Activated CD8-positive, alpha-beta memory T cell treated with anti-CD3 and anti-CD28 coated beads, Interleukin-2, amount 50 U/mL, for 24 hours (primary cell): ENCODE measurements around the gene BAZ2B.

Experiments used
- DNase-seq: peaks from one replicate; pipeline ENCODE4 v3.0.0-alpha.2; 2020; ENCODE audit errors: extremely low read depth

The BAZ2B gene

DNA sequence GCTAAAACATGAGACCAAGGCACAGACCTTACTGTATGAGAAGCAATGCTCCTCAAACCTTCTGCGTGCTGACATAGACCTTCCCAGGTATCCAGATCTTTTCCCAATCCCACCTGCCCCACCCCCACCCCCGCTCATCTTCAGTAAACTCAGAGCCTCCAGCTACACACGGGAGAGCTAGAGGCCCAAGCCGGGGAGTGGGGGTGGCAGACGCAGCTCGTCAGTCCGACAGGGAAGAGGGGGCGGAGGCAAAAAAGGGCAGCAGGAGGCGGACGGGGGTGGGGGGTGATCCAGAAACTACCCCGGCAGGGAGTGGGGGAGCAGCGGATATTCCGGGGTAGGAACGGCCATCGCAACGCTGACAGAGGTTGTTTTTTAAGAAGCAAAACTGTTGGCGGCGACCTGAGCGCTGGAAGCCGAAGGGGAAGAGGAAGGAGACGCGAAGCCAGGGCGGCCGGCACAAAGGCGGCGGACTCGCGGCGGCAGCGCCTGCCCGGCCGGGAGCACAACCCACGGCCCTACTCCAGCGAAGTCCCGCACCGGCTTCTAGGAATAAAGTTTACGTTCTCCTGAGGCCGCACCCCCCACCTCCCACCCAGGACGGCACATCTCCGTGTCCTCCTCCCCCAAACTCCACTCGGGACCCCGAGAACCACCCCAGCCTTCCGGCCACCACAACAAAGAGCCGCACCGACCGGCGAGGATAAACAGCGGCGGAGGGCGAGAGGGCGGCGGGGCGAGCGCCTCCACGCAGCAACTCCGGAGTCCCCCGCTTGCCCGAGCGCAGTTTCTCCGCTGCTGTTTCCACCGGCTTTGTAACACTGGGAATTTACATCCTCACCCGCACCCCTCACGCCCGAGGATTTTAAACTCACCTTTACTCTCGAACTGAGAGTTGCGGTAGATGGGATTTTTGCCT is 722 bp downstream of the BAZ2B start:
- no peak for DNase-seq

DNA sequence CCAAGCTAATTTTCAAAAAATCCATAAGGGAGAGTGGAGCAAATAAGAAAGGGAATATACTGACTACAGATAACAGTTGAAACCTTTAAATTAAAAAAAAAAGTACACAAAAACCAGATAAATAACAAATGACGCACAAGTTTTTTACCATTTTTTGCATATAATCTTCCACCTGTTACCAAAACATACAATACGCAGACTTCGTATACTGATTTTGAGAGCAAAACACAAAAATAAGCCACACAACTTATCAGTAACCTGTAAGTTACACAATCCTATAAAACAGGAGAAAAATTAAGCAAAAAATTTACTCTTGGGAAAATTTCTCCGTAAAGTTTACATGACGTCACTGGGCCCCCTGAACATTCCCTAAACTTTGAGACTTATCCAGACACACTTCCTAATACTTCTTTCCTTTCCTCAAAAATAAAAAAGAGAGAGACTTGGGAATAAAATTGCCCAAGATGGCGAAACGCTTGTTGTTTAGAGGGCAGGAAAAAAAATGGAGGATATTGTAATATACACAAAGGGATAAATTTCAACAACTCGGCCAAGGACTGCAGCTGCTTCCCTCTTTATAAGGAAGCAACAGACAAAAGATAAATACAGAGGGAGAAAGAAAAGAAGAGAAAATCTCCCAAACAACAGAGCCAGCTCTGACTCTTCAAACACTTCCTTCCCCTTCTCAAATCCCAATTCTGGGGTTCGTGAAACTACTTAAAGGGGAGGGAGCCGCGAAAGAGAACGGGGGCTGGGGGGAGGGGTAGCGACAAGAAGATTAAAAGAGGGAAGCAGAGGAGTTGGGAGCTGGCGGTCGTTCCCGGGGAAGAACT is 1.6 kb downstream of the BAZ2B start:
- no peak for DNase-seq

GRCh38 chr2:159613651-159614285 is 2.6 kb downstream of the BAZ2B start:
- no peak for DNase-seq

- no peak for DNase-seq
These were observed 3.3 kb downstream of the BAZ2B start for GRCh38 chr2:159613091-159613490.

GRCh38 chr2:159612255-159612901 is 4.0 kb downstream of the BAZ2B start:
- no peak for DNase-seq

DNA sequence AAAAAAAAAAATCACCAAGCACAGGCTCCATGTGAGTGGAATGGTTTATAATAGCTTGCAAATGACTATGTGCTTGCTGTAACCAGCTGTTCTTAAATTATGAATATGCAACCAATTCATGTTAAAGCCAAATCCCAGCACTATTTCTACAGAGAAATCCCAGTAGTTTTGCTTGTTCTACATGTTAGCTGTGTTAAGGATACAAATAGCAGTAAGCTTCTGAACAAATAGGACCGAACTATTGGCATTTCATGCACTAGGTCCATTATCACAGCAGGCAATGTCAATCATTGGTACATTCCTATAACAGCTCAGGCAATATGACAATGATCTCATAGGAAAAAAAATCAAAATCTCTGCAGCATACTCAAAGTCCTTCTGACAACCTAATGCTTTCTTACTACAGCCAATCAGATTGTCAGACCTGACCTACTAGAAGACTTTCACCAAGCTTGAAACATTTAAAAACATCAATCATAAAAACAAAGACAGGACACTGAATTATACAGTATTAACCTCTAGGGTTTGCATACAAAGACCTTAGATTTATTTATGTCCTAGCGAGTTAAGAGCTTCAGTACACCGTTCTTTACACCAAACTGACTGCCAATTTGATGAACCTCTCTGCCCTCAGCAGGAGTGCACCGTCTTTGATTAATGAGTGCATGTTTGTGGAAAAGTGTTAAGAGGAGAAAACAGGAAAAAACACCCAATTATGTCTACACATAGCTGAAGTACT is 6.4 kb downstream of the BAZ2B start:
- DNase-seq = no peak

DNA sequence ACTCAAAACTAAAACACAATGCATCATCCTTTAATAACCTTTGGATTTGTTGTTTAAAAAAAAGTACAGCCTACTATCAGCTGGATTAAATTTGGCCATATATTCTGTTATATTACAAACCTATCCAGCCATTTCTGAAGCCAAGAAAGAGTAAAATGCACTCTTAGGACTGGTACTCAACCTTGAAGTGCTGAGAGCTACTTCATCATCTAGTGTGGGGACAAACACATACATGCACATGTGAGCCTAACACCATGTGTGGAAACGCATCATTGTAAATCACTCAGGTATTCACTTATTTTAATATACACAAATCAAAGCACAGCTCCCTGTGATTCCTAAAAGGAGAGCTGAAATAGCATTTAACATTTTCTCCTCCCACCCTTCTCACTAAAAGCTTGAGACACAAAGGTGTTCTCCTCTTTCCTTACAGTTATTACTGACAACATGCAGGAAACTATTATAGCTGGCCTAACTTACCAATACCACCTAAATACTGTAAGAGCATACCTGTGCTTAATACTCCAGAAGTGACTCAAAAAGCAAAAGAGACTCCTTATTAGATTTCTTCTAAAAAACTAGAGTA is 7.5 kb downstream of the BAZ2B start:
- no peak for DNase-seq

GRCh38 chr2:159608108-159608507 is 8.2 kb downstream of the BAZ2B start:
- no peak for DNase-seq

GRCh38 chr2:159606287-159606686 is 10.1 kb downstream of the BAZ2B start:
- DNase-seq = no peak

- DNase-seq = no peak
These were observed 10.7 kb downstream of the BAZ2B start for GRCh38 chr2:159605441-159606178.

- no peak for DNase-seq
These were observed 12.2 kb downstream of the BAZ2B start for GRCh38 chr2:159604159-159604558.

- no peak for DNase-seq
These were observed 15.6 kb downstream of the BAZ2B start for GRCh38 chr2:159600752-159601151.

DNA sequence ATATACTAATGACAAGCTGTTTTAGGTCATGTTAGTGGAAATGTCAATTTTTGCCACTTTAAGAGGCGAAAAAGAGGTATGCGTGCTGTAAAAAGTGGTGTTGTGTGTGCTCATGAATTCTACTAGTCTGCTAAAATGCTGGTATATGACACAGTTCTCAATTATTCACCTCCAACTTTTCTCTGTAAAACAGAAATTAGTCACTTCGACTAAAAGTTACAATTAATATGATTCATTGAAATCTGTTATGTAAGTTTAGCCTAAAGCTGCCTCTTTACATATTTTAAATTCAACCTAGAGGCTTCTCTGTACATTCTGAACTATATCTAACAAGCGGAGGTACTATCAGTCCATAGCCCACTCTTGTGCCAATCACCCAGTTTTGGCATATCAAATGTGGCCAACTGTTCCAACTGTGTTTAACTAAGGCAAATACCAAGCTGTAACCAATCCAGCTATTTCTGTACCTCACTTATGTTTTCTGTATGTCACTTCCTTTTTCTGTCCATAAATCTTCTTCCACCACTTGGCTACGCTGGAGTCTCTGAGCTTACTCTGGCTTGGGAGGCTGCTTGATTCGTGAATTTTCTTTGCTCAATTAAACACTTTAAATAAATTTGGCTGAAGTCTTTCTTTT is 20.8 kb downstream of the BAZ2B start:
- DNase-seq = no peak

DNA sequence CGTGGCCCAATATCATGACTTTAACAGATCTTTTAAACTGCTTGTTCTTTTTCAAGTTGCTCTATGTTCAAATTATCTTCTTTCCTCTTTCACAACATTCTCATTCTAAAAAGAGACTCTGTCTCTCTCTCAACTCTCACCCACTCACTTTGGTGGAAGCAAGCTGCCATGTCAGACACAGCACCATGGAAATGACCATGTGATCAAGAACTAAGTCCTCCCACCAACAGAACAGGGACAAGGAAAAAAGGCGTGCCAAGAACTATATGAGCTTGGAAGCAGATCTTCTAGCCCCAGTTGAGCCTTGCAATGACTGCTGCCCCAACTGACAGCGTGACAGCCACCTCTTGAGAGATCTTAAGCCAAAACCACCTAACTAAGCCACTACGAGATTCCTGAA is 23.9 kb downstream of the BAZ2B start:
- DNase-seq = no peak

GRCh38 chr2:159591221-159591620 is 25.1 kb downstream of the BAZ2B start:
- no peak for DNase-seq

DNA sequence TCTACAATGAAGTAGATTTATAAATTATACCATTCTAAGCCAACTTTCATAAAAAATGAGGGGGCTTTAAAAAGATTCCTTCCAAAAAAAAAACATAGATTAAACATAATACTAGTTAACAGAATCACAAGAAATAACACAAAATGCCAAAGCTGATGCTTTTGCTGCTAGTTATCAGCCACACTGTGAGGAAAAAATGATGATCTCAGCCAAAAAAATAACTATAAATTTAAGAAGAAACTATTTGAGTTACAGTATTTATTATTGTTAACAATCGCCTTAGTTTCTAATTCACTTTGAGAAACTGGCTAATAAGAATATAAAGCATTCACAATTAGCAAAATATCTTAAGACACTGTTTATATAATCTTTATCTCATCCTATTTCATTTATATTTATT is 27.1 kb downstream of the BAZ2B start:
- no peak for DNase-seq

DNA sequence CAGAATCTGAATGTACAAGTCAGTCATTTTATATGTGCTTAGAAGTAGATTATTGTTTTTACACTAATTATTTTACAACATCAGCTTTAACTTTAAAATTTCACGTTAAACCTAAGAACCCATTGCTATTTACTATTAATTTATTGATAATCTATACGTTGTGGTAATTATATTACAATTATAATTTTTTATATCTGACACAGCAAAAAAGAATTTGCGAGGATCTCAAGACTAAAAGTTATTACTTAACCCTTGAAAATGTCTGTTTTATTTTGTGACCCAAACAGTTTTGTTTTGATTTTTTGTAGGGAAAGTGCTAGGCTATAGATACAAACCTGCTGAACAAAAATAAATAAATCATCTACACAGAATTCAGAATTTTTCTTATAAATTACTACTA is 30.3 kb downstream of the BAZ2B start:
- DNase-seq = no peak

- DNase-seq = no peak
These were observed 30.7 kb downstream of the BAZ2B start for GRCh38 chr2:159585622-159586021.

DNA sequence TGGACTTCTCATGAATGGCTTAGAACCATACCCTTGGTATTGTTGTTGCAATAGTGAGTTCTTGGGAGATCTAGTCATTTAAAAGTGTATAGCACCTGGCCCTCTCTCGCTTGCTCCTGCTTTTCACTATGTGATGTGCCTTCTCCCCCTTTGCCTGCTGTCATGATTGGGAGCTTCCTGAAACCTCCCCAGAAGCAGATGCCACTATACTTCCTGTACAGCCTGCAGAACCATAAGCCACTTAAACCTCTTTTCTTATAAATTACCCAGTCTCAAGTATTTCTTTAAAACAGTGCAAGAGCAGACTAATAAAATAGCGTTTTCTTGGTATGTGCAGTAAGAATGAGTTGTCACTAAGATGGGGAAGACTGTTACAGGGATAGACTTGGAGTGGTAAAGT is 31.6 kb downstream of the BAZ2B start:
- DNase-seq = no peak
